IPS-18c (cell line): ENCODE results near the gene TDP1.
A peak's percentile ranks its signal among the peaks of the same experiment; 100 is the strongest.

ENCODE experiments used
- H3K4me3 ChIP-seq: 2 replicates; pipeline ENCODE4 v1.7.0; 2013; ENCODE audit warnings: low read depth, mild to moderate bottlenecking, low read length, moderate library complexity; ENCODE audit not compliant: insufficient read depth
- H3K9me3 ChIP-seq: one replicate; pipeline ENCODE4 v1.6.1; 2013; ENCODE audit warnings: mild to moderate bottlenecking, low read length, moderate library complexity; ENCODE audit not compliant: control insufficient read depth, insufficient read depth

Gene TDP1

DNA sequence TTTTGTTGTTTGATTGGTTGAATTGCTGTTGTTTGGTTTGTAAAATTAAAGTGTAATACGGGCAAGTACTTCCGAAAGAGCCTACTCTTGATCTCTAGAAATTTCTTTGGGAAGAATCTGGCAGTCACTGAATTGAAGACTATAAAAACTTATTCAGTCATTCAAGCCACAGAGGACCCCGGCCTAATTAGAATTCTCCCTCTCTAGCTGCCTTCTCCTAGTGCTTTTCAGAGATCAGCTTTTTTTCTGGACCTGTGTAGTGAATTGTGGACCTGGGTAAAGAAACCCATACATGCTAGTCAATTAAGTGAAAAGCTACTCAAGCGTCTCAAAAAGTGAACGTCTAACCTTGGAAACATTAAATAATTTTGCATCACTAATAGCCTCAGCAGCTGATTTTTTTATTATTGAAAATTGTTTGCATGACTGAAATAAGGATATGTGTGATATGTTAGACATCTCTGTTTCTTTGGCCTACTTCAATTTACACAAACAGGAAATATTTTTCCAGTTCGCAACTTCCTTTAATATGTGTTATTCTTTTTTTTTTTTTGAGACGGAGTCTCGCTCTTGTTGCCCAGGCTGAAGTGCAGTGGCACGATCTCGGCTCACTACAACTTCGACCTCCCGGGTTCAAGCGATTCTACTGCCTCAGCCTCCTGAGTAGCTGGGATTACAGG, 28.4 kb upstream of the TDP1 start:
- no peaks in the 10 kb centered on the region for H3K9me3 ChIP-seq
- H3K4me3 ChIP-seq = no peak overlapping the region

- no peak overlapping the region for H3K4me3 ChIP-seq
Observed at GRCh38 chr14:89933002-89933401, 22.7 kb upstream of the TDP1 start.

DNA sequence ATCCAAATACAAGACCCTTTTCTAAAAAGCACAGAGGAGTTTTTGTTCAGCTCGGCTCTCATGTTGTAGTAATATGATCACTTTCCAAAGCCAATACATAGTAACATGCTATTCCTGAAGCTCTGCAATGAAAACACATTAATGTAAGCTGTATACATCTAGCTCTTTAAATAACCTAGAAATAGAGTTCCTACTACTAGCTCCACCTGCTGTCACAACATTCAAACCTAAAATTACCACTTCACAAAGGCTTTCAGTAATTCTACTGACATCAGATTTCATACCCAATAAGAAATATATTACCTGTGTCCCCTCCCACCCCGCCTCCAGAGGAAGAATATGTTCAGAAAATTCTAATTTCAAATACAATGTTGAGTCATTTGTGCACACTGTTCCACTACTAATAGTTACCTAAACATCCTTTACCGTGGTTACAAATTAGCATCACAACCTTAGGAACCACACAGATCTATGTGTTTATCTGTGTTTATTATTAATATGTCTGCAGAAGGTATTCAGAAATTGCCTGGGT, 19.0 kb upstream of the TDP1 start:
- Histone ChIP-seq H3K9me3 (no peaks in the 10 kb centered on the region), H3K4me3 (no peak overlapping the region)

More at GRCh38 chr14:89933002-89933401, 22.7 kb upstream of the TDP1 start:
- H3K9me3 ChIP-seq = no peaks in the 10 kb centered on the region

- H3K9me3 ChIP-seq = no peaks in the 10 kb centered on the region
- no peak overlapping the region for H3K4me3 ChIP-seq
Observed at GRCh38 chr14:89941830-89942377, 13.8 kb upstream of the TDP1 start.

DNA sequence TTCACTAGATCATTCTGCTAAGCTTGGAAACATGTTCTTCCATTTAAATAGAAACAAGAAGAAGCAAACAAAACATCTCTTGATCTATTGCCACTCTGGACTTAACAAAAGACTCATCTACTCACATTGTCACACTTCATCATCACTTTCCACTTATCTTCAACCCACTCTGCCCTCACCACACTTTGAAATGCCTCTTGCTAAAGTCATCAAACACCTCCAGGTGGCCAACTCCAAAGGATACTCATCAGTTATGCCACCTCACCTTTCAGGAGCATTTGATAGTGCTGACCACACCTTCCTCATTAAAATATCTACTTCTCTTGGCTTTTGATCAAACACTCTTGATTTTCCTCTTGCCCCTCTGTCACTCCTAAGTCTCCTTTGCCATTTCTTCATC, 8.4 kb upstream of the TDP1 start:
- Histone ChIP-seq H3K4me3 (no peak overlapping the region), H3K9me3 (no peaks in the 10 kb centered on the region)

DNA sequence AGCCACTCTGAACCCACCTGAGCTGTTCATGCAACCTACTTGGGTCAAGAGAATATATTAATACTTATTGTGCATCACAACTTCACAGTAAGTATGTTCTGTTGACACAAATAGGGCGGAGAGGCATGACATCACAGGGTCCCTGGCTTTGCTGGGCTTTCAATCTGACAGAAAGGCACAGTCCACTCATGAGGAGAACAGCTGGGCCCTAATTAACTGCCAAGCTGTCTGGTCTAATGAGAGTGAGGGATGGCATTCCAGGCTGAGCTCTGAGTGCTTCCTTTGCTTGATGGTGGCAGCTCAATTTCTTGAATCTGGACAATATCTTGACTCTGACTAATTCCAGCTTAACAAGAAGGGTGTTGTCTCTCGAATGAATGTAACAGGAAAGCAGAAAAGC, 3.2 kb upstream of the TDP1 start:
- no peaks in the 10 kb centered on the region for H3K9me3 ChIP-seq
- no peak overlapping the region for H3K4me3 ChIP-seq

- peak overlapping the region; percentile 83 for H3K4me3 ChIP-seq
- H3K9me3 ChIP-seq = no peaks in the 10 kb centered on the region
Observed at GRCh38 chr14:89953602-89954001, 2.1 kb upstream of the TDP1 start.

DNA sequence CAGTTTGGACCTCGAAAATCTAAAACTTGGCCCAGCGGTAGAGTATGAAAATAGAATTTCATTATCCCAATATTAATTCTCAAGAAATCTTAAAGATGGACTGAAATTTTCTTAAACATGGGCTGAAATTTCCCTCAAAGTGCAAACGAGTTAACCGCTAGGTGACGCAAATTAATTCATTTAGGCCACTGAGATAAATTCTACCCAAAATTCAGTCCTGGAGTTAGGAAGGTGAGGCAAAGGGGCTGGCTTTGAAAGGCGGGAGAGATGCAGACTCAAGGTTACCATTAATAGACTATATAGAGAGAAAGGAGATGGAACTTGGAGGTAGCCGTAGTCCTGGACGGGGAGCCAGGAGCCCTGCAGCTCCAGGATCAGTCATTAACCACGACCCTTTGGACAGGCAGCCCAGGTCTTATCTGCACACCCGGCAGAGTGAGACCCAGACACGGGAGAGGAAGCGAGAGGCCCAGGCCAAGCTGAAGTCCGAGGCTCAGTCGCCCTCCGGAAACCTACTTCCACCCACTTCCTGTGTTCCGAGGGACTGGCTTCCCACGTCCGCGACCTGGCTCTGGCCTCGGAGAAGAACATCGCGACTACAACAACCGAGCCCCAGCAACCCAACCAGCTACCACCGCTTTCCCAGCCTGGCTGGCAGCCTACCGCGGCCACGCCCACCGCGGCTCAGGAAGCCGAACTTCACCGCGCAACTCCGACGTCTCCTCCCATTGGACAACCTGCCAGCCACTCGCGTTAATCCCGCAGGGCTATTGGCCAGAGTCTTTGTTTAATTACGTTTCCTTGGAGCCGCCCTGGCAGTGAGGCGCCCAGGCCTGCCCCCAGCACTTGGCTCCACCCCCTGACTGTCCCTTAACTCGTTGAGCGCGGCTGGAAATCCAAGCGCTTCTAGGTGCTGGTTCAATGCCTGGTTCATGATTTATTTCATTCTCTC, 1.4 kb upstream of the TDP1 start, which contains the start of gene EFCAB11:
TSS of gene EFCAB11 (minus strand) at position 661 of the 952 bp plus-strand sequence. CDS start at position 591, 70 bp downstream.
- Histone ChIP-seq H3K4me3 (peak within 1 kb of the TSS; percentile 83), H3K9me3 (no peaks in the 10 kb centered on the region)

- peak overlapping the region; percentile 53 for H3K4me3 ChIP-seq
- H3K9me3 ChIP-seq = no peaks in the 10 kb centered on the region
Observed at GRCh38 chr14:89955022-89955744, 544 bp upstream of the TDP1 start.

GRCh38 chr14:89956661-89957009, 908 bp downstream of the TDP1 start:
- Histone ChIP-seq H3K9me3 (no peaks in the 10 kb centered on the region), H3K4me3 (peak overlapping the region; percentile 69)

GRCh38 chr14:89957376-89957775, 1.6 kb downstream of the TDP1 start:
- no peaks in the 10 kb centered on the region for H3K9me3 ChIP-seq
- H3K4me3 ChIP-seq = no peak overlapping the region

GRCh38 chr14:89957791-89958190, 2.1 kb downstream of the TDP1 start:
- Histone ChIP-seq H3K9me3 (no peaks in the 10 kb centered on the region), H3K4me3 (no peak overlapping the region)

DNA sequence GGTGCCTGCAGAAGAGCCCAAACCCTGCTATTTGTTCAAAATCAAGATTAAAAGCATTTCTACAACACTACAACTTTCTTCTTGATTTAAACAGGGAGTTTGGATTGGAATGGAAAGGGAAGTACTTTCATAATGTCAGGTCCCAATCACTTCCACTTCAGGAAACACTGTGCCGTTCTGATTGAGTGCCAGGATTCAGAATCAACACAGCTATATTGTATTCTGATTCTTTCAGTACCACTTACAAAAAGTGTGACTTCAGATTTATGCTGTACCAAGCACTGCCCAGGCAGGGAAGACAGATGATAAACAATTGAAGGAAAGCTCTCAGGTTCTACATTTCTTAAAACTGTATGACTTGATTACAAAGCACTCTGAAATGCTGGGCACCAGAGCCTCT, 3.2 kb downstream of the TDP1 start:
- Histone ChIP-seq H3K9me3 (no peaks in the 10 kb centered on the region), H3K4me3 (no peak overlapping the region)

GRCh38 chr14:89959853-89960445, 4.2 kb downstream of the TDP1 start:
- no peak overlapping the region for H3K4me3 ChIP-seq

DNA sequence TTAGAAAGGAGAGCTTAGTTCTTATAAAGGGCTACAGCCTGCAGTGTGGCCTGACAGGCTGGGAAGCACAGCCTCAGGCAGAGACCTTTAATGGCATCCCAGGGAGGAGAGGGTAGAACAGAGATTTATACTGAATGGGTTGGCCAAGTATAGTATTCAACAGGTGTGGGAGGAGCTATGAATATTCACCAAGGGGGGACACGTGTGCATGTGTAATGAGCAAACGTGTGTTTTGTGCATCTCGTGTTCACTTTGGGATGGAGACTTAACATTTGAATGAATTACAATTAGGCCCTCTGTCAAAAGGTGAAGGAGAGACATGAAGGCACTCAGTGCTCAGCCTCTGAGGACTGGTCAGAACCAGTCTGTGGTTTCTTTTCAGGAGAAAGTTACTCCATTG, 5.2 kb downstream of the TDP1 start:
- H3K9me3 ChIP-seq = no peaks in the 10 kb centered on the region
- no peak overlapping the region for H3K4me3 ChIP-seq

More at GRCh38 chr14:89959853-89960445, 4.2 kb downstream of the TDP1 start:
- H3K9me3 ChIP-seq = no peaks in the 10 kb centered on the region

- Histone ChIP-seq H3K4me3 (no peak overlapping the region), H3K9me3 (no peaks in the 10 kb centered on the region)
Observed at GRCh38 chr14:89963288-89963978, 7.7 kb downstream of the TDP1 start.
